AG04449 (cell line): Measurements from ENCODE around the gene ADRA1B.

Experiments used
- CTCF ChIA-PET: fragments of 350-600 bp; formaldehyde crosslinking; extraction: SDS; loops from one replicate; lab custom pipeline; 2021; ENCODE audit warnings: antibody characterized with exemption; lab: Yijun Ruan, JAX
- POLR2A ChIA-PET: fragments of 400-600, 350-600 bp; formaldehyde crosslinking; extraction: SDS; loops from one replicate; lab custom pipeline; 2020; ENCODE audit warnings: antibody characterized with exemption, inconsistent platforms; lab: Yijun Ruan, JAX
- DNase-seq: peaks from one replicate; pipeline ENCODE4 v3.0.0-alpha.2; 2010; ENCODE audit warnings: low read depth, low spot score
- H3K4me3 ChIP-seq: 2 replicates; pipeline ENCODE4 v1.5.1; 2011; ENCODE audit warnings: low read depth, mild to moderate bottlenecking, control low read depth, low read length
- TF ChIP-seq, protein P1 (sequence below): IDR thresholded peaks from one replicate; pipeline ENCODE4 v1.5.1; 2011; ENCODE audit warnings: mild to moderate bottlenecking, moderate library complexity, low read length, control low read depth, inconsistent platforms; ENCODE audit not compliant: insufficient read depth; ENCODE audit errors: missing control alignments

Gene ADRA1B

DNA sequence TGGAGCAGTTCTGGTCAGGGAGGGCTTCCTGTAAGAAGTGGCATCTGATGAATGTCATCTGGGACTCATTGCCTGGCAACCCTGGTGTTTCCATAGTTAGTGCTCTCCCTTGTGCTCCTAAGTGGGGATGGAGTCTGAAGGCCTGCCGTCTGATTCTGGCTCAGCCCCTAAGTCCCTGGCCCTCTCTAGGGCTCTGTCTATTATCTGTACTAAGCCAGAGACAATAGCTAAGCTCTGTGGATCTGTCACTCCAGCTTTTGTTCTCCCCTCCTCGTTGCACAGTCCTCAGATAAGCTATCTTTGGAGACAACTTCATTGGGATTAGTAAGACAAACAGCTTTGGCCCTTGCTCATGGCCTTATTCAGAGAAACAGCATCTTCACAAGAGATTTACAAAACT lies 62.1 kb downstream of the ADRA1B start:
- no peak for DNase-seq
- TF ChIP-seq, protein P1, sequence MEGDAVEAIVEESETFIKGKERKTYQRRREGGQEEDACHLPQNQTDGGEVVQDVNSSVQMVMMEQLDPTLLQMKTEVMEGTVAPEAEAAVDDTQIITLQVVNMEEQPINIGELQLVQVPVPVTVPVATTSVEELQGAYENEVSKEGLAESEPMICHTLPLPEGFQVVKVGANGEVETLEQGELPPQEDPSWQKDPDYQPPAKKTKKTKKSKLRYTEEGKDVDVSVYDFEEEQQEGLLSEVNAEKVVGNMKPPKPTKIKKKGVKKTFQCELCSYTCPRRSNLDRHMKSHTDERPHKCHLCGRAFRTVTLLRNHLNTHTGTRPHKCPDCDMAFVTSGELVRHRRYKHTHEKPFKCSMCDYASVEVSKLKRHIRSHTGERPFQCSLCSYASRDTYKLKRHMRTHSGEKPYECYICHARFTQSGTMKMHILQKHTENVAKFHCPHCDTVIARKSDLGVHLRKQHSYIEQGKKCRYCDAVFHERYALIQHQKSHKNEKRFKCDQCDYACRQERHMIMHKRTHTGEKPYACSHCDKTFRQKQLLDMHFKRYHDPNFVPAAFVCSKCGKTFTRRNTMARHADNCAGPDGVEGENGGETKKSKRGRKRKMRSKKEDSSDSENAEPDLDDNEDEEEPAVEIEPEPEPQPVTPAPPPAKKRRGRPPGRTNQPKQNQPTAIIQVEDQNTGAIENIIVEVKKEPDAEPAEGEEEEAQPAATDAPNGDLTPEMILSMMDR: no peak
- ChIA-PET POLR2A (no interaction called here), CTCF (interaction anchor here (4.5 kb wide), 1 partner anchor 8 kb away, joined by 55 read pairs; no protein-coding TSS in a partner anchor)
- H3K4me3 ChIP-seq: no peak overlapping the region

DNA sequence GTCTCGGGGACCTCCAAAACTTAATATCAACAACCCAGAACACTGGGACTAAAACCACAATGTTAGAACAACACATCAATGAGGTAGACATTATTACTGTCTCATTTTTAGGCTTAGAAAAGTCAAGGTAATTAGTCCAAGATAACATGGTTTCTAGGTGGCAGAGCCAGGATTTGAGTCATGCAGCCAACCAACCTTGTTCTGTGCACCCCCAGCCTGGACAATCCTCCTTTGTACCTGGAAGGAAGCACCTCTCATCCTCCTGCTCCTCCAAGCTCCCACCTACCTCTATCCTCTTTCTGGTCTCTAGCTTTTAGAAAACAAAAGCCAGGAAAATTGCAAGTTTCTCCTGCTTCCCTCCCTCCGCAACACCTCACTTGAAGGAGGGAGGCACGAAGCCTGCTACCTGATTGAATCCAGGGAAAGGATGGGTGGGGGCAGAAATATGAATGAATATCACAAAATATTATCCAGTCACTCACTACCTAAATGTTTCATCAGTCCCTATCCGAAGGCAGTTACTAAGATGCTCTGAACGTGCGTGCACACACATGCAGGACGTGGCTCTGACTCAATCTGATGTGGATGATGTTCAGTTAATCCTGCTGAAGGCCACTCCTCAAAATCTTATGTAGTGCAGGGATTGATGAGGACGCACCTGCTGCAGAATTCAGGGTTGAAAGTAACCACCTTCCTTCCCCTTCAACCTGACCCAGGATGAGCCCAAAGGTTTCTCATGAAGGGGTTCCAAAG lies 66.3 kb downstream of the ADRA1B start:
- CTCF ChIA-PET: interaction anchor here (15.1 kb wide), 1 partner anchor 540 kb away, joined by 231 read pairs; no protein-coding TSS in a partner anchor
- H3K4me3 ChIP-seq: no peak overlapping the region
- TF ChIP-seq, protein P1: no peak
- DNase-seq: no peak
- POLR2A ChIA-PET: no interaction called here

DNA sequence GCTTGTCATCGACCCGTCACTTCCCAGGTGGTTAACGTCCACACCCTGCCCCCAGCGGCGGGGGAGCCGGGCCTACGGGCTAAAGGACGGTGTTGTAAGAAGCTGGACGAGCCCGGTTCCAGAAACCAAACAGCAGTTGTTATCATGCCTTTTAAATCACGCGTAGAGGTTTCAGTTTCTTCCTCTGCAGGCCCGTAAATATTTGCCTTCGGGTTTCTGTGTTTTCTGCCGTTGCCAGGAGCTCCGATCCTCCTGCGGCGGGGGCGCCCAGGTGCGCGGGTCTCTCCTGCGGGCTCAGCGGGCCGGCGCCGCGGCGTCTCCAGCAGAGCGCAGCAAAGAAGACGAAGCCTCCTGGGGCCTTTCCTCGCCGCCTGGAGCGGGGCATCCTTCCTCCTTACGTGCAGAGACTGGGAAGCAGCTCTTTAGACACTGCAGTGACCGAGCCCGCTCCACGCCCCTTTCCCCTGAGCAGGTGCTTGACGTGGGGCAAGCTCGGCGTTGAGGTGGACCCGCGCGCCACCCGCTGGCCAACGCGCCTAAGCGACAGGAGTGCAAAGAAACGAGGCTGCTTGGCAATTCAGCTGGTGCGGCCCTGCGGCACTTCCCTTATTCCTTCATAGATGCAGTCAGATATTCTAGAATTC lies 70.9 kb downstream of the ADRA1B start:
- TF ChIP-seq, protein P1: peak; percentile 90
- DNase-seq: no peak
- ChIA-PET CTCF (interaction anchor here (0.6 to 15.1 kb wide), 58 partner anchors 10 to 830 kb away, joined by 3 to 231 read pairs (median 5); partner anchors contain the start of gene ADRA1B), POLR2A (interaction anchor here (0.6 kb wide), 1 partner anchor 59 kb away, joined by 3 read pairs; no protein-coding TSS in a partner anchor)
- peak overlapping the region; percentile 57 for H3K4me3 ChIP-seq

DNA sequence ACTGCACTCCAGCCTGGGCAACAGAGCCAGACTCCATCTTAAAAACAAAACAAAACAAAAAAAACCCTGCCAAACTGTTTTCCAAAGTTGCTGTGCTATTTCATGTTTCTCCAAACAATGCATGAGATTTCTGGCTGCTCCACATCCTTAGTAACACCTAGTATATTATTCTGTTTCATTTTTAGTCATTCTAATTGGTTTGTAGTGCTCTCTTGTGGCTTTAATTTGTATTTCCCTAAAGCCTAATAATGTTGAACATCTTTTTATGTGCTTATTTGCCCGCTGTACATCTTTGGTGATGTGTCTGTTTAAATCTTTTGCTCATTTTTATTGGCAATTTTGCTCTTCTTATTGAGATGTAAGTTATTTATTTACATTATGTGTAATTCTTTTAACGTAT lies 74.2 kb downstream of the ADRA1B start:
- CTCF ChIA-PET: interaction anchor here (1.3 to 15.1 kb wide), 5 partner anchors 10 to 833 kb away, joined by 4 to 231 read pairs (median 6); no protein-coding TSS in a partner anchor
- DNase-seq: no peak
- POLR2A ChIA-PET: no interaction called here
- TF ChIP-seq, protein P1: no peak
- H3K4me3 ChIP-seq: no peak overlapping the region

DNA sequence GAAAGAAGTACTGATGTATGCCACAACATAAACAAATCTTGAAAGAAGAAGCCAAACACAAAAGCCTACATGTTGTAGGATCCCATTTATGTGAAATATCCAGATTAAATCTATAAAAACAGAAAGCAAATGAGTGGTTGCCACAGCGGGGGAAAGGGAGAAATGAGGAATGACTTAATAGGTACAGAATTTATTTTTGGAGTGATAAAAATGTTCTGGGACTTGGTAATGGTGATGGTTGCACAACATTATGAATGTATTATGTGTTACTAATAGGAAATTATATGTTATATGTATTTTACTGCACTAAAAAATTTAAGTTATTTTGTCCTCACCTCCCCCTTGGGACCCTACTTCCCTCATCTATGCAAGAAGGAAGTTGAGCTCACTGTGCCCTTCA lies 76.3 kb downstream of the ADRA1B start:
- TF ChIP-seq, protein P1: no peak
- POLR2A ChIA-PET: no interaction called here
- no peak for DNase-seq
- CTCF ChIA-PET: interaction anchor here (0.7 to 15.1 kb wide), 5 partner anchors 8 to 836 kb away, joined by 3 to 231 read pairs (median 3); no protein-coding TSS in a partner anchor
- no peak overlapping the region for H3K4me3 ChIP-seq

DNA sequence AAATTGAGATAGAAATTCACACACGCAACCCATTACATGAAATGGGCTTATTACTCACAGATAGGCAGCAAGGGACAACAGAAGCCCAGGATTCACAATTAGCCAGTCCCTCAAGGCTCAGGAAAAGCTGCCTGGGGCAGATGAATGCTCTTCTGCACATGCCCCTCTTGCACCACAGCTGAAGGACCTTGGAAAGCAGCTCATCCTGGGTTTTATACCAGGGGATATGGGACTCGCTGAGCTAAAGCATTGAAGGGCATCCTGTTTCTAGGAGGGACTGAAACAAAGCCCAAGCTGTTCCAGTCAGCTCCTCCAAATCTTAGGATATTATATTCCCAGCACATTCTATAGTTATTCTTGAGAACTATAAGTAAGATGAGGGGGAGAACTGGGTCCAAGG lies 76.9 kb downstream of the ADRA1B start:
- TF ChIP-seq, protein P1: no peak
- no peak for DNase-seq
- POLR2A ChIA-PET: no interaction called here
- H3K4me3 ChIP-seq: no peak overlapping the region
- CTCF ChIA-PET: interaction anchor here (0.9 to 15.1 kb wide), 3 partner anchors 9 to 836 kb away, joined by 3 to 231 read pairs (median 3); no protein-coding TSS in a partner anchor
